Upper lobe of left lung (tissue), 6 donors: ENCODE measurements around the gene QKI. TPM values are rescaled to one million over a fixed set of nuclear protein-coding genes. Genes with fewer than 3 reads are reported as not detected.

Source experiments
- ATAC-seq, 2 donors: fragments of 200-7000 bp; cut with Tn5 transposase; one replicate each; pipeline ENCODE4 v1.9.1; 2022; ENCODE audit warnings: mild to moderate bottlenecking in 2 of 2, moderate library complexity in 2 of 2; ENCODE audit not compliant: low FRiP score in 2 of 2
- DNase-seq, 2 donors: peaks; one replicate each; pipeline ENCODE4 v3.0.0-alpha.2; 2019 to 2020
- H3K27ac ChIP-seq, 4 donors: fragments of 200-600 bp; sonication (generic); one replicate each; pipeline ENCODE4 v1.5.1; 2016 to 2019
- H3K27me3 ChIP-seq, 4 donors: fragments of 200-600 bp; sonication (generic); one replicate each; pipeline ENCODE4 v1.5.1; 2017 to 2019
- H3K36me3 ChIP-seq, 4 donors: fragments of 200-600 bp; sonication (generic); one replicate each; pipeline ENCODE4 v1.5.1; 2016 to 2019
- H3K4me1 ChIP-seq, 4 donors: fragments of 200-600 bp; sonication (generic); one replicate each; pipeline ENCODE4 v1.5.1; 2018 to 2019
- H3K4me3 ChIP-seq, 4 donors: fragments of 200-600 bp; sonication (generic); one replicate each; pipeline ENCODE4 v1.5.1; 2017 to 2019; ENCODE audit warnings: mild to moderate bottlenecking in 2 of 4, moderate library complexity in 1 of 4
- H3K9me3 ChIP-seq, 4 donors: fragments of 200-600 bp; sonication (generic); one replicate each; pipeline ENCODE4 v1.5.1; 2018 to 2019
- EP300 ChIP-seq, 4 donors: sonication (generic); formaldehyde crosslinking; IDR thresholded peaks; one replicate each; pipeline ENCODE4 v1.5.1; 2017; ENCODE audit warnings: antibody characterized with exemption in 4 of 4, control low read depth in 2 of 4
- POLR2A ChIP-seq, 4 donors: fragments of 450-650 bp; IDR thresholded peaks; one replicate each; pipeline ENCODE4 v1.5.1; 2016 to 2017; ENCODE audit warnings: antibody characterized with exemption in 4 of 4, mild to moderate bottlenecking in 2 of 4
- POLR2AphosphoS5 ChIP-seq, 2 donors: sonication (generic); formaldehyde crosslinking; IDR thresholded peaks; one replicate each; pipeline ENCODE4 v1.5.1; 2017; ENCODE audit warnings: antibody characterized with exemption in 2 of 2
- WGBS, 2 donors: methylation state at CpG; one replicate each; pipeline ENCODE4 v1.1.5; 2017 to 2018; 5-methylcytosine and 5-hydroxymethylcytosine counted together
- total RNA-seq, 6 donors: library from RNA; depleted of rRNA in 4 of 6; stranded (reverse); fragments of >200 nt in 4 of 6; gene quantifications; one replicate each; pipeline versions ENCODE4 v1.1.0 to v1.2.1, GENCODE V29; 2016 to 2021
- TF ChIP-seq, protein P1 (sequence below), 6 experiments: fragments of 450-650 bp in 4 of 6; fragments of 200-600 bp in 2 of 6; sonication (generic) in 2 of 6; IDR thresholded peaks; one replicate each; pipeline ENCODE4 v1.5.1; 2016 to 2019; ENCODE audit warnings: antibody characterized with exemption in 6 of 6
- donor health status: DM: no; HTN: no; CAD: no; lungs with moderate emphysema.
- donor health status: DM: no; HTN: yes; CAD: no; lungs with severe emphysema.

QKI gene
- total RNA-seq, 6 donors from 2014 or later = 181 to 273 (median 226) TPM

DNA sequence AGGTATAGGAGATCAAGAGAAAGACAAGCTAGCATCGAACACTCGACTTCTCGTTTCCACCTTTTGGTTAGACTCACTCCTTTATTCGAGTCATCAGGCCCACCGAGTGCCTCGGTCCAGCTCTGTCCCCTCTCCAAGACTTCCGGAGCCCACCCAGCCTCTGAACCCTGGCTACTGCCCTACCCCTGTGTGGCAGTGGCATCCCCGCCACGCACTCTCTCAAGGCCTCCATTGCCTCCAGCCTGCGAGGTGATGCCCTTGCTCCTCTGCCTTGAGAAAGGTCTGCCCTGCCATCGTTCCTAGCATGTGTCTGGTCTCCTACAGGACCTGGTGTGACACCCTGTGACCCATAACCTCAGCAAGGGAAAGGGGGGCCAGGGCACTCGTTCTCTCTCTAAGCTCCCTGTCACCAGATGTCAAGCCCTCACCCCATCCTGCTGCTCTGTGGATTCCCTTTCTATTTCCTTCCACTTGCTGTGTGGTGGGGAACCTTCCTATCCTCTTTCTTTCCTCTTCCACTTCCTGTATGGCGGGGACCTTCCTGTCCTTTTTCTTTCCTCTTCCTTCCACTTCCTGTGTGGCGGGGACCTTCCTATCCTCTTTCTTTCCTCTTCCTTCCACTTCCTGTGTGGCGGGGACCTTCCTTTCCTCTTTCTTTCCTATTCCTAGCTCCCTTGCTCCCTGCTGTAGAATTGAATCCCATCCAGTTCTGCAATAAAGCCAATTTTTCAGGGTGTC, 44.7 kb upstream of the QKI start:
- ATAC-seq (no peak), DNase-seq (no peak)
- peaks cover 0 to 3% (median 1%) of the 10 kb centered on the region in 4 donors for H3K4me1 ChIP-seq
- TF ChIP-seq POLR2A (IDR thresholded peaks at IDR 0.05) (no peak), EP300 (IDR thresholded peaks at IDR 0.05) (no peak), POLR2AphosphoS5 (IDR thresholded peaks at IDR 0.05) (no peak)
- TF ChIP-seq, protein P1, sequence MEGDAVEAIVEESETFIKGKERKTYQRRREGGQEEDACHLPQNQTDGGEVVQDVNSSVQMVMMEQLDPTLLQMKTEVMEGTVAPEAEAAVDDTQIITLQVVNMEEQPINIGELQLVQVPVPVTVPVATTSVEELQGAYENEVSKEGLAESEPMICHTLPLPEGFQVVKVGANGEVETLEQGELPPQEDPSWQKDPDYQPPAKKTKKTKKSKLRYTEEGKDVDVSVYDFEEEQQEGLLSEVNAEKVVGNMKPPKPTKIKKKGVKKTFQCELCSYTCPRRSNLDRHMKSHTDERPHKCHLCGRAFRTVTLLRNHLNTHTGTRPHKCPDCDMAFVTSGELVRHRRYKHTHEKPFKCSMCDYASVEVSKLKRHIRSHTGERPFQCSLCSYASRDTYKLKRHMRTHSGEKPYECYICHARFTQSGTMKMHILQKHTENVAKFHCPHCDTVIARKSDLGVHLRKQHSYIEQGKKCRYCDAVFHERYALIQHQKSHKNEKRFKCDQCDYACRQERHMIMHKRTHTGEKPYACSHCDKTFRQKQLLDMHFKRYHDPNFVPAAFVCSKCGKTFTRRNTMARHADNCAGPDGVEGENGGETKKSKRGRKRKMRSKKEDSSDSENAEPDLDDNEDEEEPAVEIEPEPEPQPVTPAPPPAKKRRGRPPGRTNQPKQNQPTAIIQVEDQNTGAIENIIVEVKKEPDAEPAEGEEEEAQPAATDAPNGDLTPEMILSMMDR (IDR thresholded peaks at IDR 0.05) = no peak
- no peak overlapping the region for H3K4me3 ChIP-seq
- no peaks in the 10 kb centered on the region for H3K9me3 ChIP-seq
- H3K36me3 ChIP-seq = no peaks in the 10 kb centered on the region
- 79 to 85% methylated on average over 15 of the region's 15 CpGs for WGBS, 2 donors
- no peak overlapping the region for H3K27ac ChIP-seq
- H3K27me3 ChIP-seq = no peaks in the 10 kb centered on the region

DNA sequence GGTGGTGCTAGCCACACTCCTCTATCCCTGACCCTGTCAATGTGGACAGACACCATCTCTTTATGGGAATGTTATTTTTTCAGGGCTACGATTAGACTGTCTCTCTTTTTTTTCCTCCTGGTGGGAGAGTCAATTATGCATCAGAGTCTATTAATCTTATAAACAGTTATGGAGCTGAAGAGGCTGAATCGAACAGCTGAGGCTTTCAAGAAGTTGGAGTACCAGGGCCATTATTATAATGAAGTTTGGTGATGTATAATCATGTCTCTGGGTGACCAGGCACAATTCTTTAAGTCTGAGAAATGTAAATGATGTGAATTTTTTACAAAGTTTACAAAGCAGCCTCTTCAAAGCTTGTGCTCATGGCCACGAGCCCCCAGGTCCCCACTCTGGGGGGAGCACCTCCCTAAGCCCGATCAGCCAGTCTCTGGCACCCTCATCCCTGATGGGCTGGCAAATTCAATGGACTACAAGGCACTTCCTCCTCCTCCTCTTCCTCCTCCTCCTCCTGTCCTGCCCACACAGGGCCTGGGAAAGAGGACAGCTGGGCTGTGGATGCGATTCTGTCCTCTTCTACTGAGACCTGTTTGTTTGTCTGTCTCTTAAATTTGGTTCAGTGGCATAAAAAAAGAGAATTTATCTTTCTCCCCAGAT, 43.9 kb upstream of the QKI start:
- Histone ChIP-seq H3K36me3 (no peaks in the 10 kb centered on the region), H3K27ac (no peak overlapping the region), H3K27me3 (no peaks in the 10 kb centered on the region), H3K9me3 (no peaks in the 10 kb centered on the region), H3K4me1 (peaks cover 0 to 3% (median 1%) of the 10 kb centered on the region in 4 donors), H3K4me3 (no peak overlapping the region)
- WGBS, 2 donors = 55 to 58% methylated on average over 5 of the region's 5 CpGs
- DNase-seq (no peak), ATAC-seq (no peak)
- TF ChIP-seq POLR2AphosphoS5 (IDR thresholded peaks at IDR 0.05) (no peak), POLR2A (IDR thresholded peaks at IDR 0.05) (no peak), EP300 (IDR thresholded peaks at IDR 0.05) (no peak)
- TF ChIP-seq, protein P1 (IDR thresholded peaks at IDR 0.05) = no peak

DNA sequence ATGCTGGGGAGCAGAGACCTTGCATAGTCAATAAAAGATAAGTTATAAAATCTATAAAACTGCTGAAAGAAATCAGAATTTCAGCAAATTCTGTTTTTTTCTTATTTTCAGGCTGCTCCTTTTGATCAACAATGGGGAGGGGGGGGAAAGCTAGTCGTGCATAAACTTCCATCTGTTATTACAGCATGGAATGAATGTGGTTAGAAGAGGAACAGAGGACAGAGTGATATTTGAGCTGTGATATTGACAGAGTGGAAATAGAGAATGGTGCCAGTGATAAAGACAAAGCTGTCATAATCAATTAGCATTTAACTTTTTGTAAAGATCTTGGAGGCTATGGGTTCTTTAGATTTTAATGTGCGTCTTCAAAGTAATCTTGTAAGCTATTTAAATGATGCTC, 43.4 kb upstream of the QKI start:
- 61 to 66% methylated on average over 2 of the region's 2 CpGs for WGBS, 2 donors
- no peak overlapping the region for H3K4me3 ChIP-seq
- no peak for TF ChIP-seq EP300 (IDR thresholded peaks at IDR 0.05)
- no peak for TF ChIP-seq POLR2A (IDR thresholded peaks at IDR 0.05)
- no peak for TF ChIP-seq POLR2AphosphoS5 (IDR thresholded peaks at IDR 0.05)
- TF ChIP-seq, protein P1 (IDR thresholded peaks at IDR 0.05) = no peak
- no peak overlapping the region for H3K27ac ChIP-seq
- H3K27me3 ChIP-seq = no peaks in the 10 kb centered on the region
- H3K4me1 ChIP-seq = peaks cover 0 to 3% (median 1%) of the 10 kb centered on the region in 4 donors
- H3K36me3 ChIP-seq = no peaks in the 10 kb centered on the region
- ATAC-seq (no peak), DNase-seq (no peak)
- H3K9me3 ChIP-seq = no peaks in the 10 kb centered on the region

DNA sequence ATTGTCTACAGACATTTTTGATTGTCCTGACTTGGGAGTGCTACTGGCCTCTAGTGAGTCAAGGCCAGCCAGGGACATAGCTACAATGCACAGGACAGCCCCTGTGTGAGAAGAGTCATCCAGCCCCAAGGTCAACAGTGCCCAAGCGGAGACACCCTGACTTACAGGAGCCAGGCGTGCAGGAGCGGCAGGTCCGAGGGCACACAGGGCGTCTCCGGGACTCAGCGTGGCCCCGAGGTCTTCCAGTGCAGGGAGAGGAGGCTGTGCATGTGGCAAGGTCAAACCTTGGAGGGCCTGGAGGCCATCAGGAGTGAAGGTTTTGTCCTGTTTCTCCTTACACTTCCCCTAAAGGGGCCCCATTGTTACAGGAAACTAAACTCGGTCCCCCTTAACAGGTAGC, 41.3 kb upstream of the QKI start:
- Histone ChIP-seq H3K36me3 (no peaks in the 10 kb centered on the region), H3K27ac (no peak overlapping the region), H3K9me3 (no peaks in the 10 kb centered on the region), H3K27me3 (no peaks in the 10 kb centered on the region), H3K4me3 (no peak overlapping the region), H3K4me1 (no peaks in the 10 kb centered on the region)
- TF ChIP-seq EP300 (IDR thresholded peaks at IDR 0.05) = no peak
- no peak for TF ChIP-seq POLR2A (IDR thresholded peaks at IDR 0.05)
- TF ChIP-seq POLR2AphosphoS5 (IDR thresholded peaks at IDR 0.05) = no peak
- TF ChIP-seq, protein P1 (IDR thresholded peaks at IDR 0.05) = no peak
- no peak for ATAC-seq
- 85 to 94% methylated on average over 9 of the region's 9 CpGs for WGBS, 2 donors
- peak in 1 of 2 donors; percentile 56 for DNase-seq
